HG03460 (cell line): ENCODE measurements around the gene FAM227B.
"Not testable (repeated sequence)": the region's sequence is repeated elsewhere in the genome, so short reads cannot be mapped to it uniquely, and the experiment has no call there.

Experiments used
- ATAC-seq: cut with Tn5 transposase; IDR thresholded peaks from one replicate; pipeline ENCODE4 v1.9.1; 2021; ENCODE audit not compliant: unreplicated experiment

The FAM227B gene

GRCh38 chr15:49619226-49619625, 1.4 kb downstream of the FAM227B start:
- no peak for ATAC-seq

GRCh38 chr15:49612240-49612639, 8.4 kb downstream of the FAM227B start:
- not testable (repeated sequence) for ATAC-seq

- ATAC-seq: no peak
Measured at GRCh38 chr15:49610157-49610918, 10.3 kb downstream of the FAM227B start.

GRCh38 chr15:49606594-49606993, 14.0 kb downstream of the FAM227B start:
- ATAC-seq: no peak

GRCh38 chr15:49605588-49605987, 15.0 kb downstream of the FAM227B start:
- ATAC-seq: no peak

- ATAC-seq: no peak
Measured at GRCh38 chr15:49604625-49605409, 15.8 kb downstream of the FAM227B start.

- ATAC-seq: not testable (repeated sequence)
Measured at GRCh38 chr15:49592829-49593316, 27.7 kb downstream of the FAM227B start.

GRCh38 chr15:49589030-49589429, 31.6 kb downstream of the FAM227B start:
- ATAC-seq: peak; percentile 76

GRCh38 chr15:49573421-49573820, 47.2 kb downstream of the FAM227B start:
- ATAC-seq: no peak

- ATAC-seq: no peak
Measured at GRCh38 chr15:49570672-49571071, 49.9 kb downstream of the FAM227B start.

- no peak for ATAC-seq
Measured at GRCh38 chr15:49570174-49570573, 50.4 kb downstream of the FAM227B start.

- no peak for ATAC-seq
Measured at GRCh38 chr15:49560045-49560444, 60.6 kb downstream of the FAM227B start.

GRCh38 chr15:49558929-49559328, 61.7 kb downstream of the FAM227B start:
- no peak for ATAC-seq

- ATAC-seq: no peak
Measured at GRCh38 chr15:49556437-49556836, 64.2 kb downstream of the FAM227B start.

GRCh38 chr15:49550342-49550741, 70.3 kb downstream of the FAM227B start:
- not testable (repeated sequence) for ATAC-seq

- no peak for ATAC-seq
Measured at GRCh38 chr15:49538520-49538919, 82.1 kb downstream of the FAM227B start.

- ATAC-seq: no peak
Measured at GRCh38 chr15:49530092-49530491, 90.5 kb downstream of the FAM227B start.

- no peak for ATAC-seq
Measured at GRCh38 chr15:49528289-49528688, 92.3 kb downstream of the FAM227B start.

GRCh38 chr15:49521802-49522201, 98.8 kb downstream of the FAM227B start:
- no peak for ATAC-seq

GRCh38 chr15:49512739-49513138, 107.9 kb downstream of the FAM227B start:
- not testable (repeated sequence) for ATAC-seq

- no peak for ATAC-seq
Measured at GRCh38 chr15:49507261-49507660, 113.4 kb downstream of the FAM227B start.

- ATAC-seq: no peak
Measured at GRCh38 chr15:49506341-49506740, 114.3 kb downstream of the FAM227B start.
